GM21381 (cell line): ENCODE results near the gene KCNK7.

Experiments used
- ATAC-seq: cut with Tn5 transposase; IDR thresholded peaks from one replicate; pipeline ENCODE4 v1.9.1; 2021; ENCODE audit warnings: mild to moderate bottlenecking, moderate library complexity; ENCODE audit not compliant: unreplicated experiment

The KCNK7 gene

GRCh38 chr11:65611758-65612603 is 16.4 kb upstream of the KCNK7 start:
- no peak for ATAC-seq

- ATAC-seq, result no peak
These were observed 15.6 kb upstream of the KCNK7 start for GRCh38 chr11:65611028-65611757.

- no peak for ATAC-seq
These were observed 14.8 kb upstream of the KCNK7 start for GRCh38 chr11:65610404-65610803.

GRCh38 chr11:65609665-65610064 is 14.1 kb upstream of the KCNK7 start:
- ATAC-seq, result no peak

- no peak for ATAC-seq
These were observed 13.6 kb upstream of the KCNK7 start for GRCh38 chr11:65609229-65609628.

- ATAC-seq, result no peak
These were observed 12.2 kb upstream of the KCNK7 start for GRCh38 chr11:65607614-65608426.

GRCh38 chr11:65606876-65607613 is 11.4 kb upstream of the KCNK7 start:
- no peak for ATAC-seq

- ATAC-seq, result no peak
These were observed 8.7 kb upstream of the KCNK7 start for GRCh38 chr11:65604258-65604657.

GRCh38 chr11:65599955-65600246 is 4.3 kb upstream of the KCNK7 start:
- no peak for ATAC-seq

GRCh38 chr11:65599216-65599954 is 3.8 kb upstream of the KCNK7 start:
- no peak for ATAC-seq

- no peak for ATAC-seq
These were observed 2.7 kb upstream of the KCNK7 start for GRCh38 chr11:65598258-65598699.

- ATAC-seq, result no peak
These were observed 920 bp upstream of the KCNK7 start for GRCh38 chr11:65596520-65596919.

- no peak for ATAC-seq
These were observed 469 bp downstream of the KCNK7 start for GRCh38 chr11:65595131-65595530.

GRCh38 chr11:65593518-65594414 is 1.8 kb downstream of the KCNK7 start:
- ATAC-seq, result no peak

GRCh38 chr11:65592858-65593517 is 2.6 kb downstream of the KCNK7 start:
- no peak for ATAC-seq

- no peak for ATAC-seq
These were observed 3.4 kb downstream of the KCNK7 start for GRCh38 chr11:65591939-65592857.

GRCh38 chr11:65590240-65590738 is 5.3 kb downstream of the KCNK7 start:
- ATAC-seq, result no peak
